ENCODE data around the gene DDIT4. TPM values are rescaled to one million over a fixed set of nuclear protein-coding genes. Genes with fewer than 3 reads are reported as not detected.
"Not testable (repeated sequence)": the region's sequence is repeated elsewhere in the genome, so short reads cannot be mapped to it uniquely, and the experiment has no call there.

The DDIT4 gene
- total RNA-seq, 1 experiment from 2014 or later: 227 TPM

DNA sequence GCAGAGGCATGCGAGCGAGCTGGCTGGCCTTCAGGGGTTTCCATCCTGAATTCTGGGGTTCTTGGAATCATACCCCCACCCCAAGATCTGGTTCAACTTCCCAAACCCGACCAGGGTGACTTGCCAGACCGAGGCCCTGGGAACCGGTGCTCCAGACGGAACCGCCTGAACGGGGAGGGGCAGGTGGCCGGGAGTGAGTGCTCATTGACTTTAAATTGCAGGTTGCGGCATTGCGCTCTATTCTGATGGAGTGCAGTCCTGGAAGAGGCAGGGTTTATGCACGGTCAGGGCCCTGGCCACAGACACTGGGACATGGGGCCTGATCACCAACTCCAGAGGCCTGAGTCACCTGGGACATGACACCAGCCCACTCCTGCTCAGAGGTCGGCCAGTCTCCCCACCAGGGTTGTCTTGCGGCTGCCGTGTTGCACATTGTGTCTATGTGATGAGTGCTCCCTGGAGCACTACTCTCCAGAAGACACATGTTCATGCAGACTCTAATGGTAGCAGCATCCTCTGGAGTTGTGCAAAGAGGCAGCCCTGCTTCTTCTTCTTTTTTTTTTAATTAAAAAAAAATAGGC is 5.8 kb upstream of the DDIT4 start:
- no peak for DNase-seq (ENCODE audit: low spot score)

DNA sequence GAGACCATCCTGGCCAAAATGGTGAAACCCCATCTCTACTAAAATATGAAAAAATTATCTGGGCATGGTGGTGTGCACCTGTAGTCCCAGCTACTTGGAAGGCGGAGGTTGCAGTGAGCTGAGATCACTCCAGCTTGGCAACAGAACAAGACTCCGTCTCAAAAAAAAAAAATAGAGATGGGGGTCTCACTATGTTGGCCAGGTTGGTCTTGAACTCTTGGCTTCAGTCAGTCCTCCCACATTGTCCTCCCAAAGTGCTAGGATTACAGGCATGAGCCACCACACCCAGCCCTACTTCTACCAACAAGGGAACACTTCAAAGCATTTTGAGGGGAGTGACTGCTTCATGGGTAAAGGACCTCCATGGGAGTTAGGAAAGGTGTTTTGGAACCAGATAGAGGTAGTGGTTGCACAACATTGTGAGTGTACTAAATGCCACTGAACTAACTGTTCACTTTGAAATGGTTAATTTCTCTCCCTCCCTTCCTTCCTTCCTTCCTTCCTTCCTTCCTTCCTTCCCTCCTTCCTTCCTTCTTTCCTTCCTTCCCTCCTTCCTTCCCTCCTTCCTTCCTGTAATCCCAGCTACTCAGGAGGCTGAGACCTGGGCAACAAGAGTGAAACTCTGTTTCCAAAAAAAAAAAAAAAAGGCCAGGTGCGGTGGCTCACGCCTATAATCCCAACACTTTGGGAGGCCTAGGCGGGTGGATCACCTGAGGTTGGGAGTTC is 5.1 kb upstream of the DDIT4 start:
- not testable (repeated sequence) for DNase-seq (ENCODE audit: low spot score)

GRCh38 chr10:72270607-72271281 is 3.0 kb upstream of the DDIT4 start:
- no peak for DNase-seq (ENCODE audit: low spot score)

DNA sequence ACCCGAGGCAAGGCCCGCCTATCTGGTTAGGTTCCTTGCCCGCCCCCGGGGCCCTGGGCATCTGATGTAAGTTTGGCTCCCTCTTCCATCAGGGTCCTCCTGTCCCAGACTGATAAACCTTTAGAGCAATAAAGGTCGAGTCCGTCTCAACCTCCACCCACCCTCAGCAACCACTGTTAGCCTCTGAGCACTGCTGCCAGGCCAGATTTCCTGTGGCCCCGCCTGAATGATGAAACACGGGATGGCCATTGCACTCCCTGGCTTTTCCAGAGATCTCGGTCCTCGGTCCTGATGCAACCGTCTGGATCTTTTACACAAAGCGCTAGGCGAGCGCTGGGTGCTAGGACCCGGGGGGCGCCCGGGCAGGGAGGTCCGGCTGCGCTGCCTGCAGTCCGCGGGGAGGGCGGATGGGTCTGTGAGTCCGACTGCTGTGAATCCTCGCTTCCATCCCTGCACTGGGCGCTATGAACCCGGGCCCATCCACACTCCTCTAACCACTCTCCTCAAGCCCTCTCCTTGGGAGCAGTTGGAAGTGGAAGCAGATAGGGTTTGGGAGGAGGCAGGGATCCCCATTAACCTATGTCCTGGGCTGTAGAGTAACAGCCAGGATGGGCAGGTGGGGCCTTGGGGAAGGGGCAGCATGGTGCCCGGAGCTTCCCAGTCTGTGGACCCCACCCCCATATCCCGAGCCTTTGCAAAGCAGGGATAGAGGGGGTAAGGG is 875 bp upstream of the DDIT4 start:
- peak; percentile 93 for DNase-seq (ENCODE audit: low spot score)

DNA sequence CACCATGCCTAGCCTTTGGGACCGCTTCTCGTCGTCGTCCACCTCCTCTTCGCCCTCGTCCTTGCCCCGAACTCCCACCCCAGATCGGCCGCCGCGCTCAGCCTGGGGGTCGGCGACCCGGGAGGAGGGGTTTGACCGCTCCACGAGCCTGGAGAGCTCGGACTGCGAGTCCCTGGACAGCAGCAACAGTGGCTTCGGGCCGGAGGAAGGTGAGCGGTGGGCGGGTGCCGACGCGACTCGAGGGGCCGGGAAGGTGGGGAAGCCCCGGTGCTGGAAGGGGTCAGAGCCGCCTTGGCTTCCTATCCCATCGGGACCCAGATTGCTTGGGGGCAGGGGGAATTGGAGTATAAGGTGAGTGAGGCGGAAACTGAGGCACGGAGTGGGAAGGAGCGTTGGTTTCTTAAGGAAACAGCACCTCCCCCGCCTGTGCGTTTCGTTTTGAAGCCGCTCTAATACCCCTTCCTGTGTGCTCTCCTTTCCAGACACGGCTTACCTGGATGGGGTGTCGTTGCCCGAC is 547 bp downstream of the DDIT4 start:
- DNase-seq (ENCODE audit: low spot score): no peak

- peak; percentile 62 for DNase-seq (ENCODE audit: low spot score)
These were observed 1.1 kb downstream of the DDIT4 start for GRCh38 chr10:72274730-72275350.

DNA sequence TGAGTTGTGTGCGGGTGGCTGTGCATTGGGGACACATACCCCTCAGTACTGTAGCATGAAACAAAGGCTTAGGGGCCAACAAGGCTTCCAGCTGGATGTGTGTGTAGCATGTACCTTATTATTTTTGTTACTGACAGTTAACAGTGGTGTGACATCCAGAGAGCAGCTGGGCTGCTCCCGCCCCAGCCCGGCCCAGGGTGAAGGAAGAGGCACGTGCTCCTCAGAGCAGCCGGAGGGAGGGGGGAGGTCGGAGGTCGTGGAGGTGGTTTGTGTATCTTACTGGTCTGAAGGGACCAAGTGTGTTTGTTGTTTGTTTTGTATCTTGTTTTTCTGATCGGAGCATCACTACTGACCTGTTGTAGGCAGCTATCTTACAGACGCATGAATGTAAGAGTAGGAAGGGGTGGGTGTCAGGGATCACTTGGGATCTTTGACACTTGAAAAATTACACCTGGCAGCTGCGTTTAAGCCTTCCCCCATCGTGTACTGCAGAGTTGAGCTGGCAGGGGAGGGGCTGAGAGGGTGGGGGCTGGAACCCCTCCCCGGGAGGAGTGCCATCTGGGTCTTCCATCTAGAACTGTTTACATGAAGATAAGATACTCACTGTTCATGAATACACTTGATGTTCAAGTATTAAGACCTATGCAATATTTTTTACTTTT is 1.8 kb downstream of the DDIT4 start:
- DNase-seq (ENCODE audit: low spot score): no peak

- DNase-seq (ENCODE audit: low spot score): peak; percentile 36
These were observed 2.3 kb downstream of the DDIT4 start for GRCh38 chr10:72276013-72276387.

- peak; percentile 75 for DNase-seq (ENCODE audit: low spot score)
These were observed 3.0 kb downstream of the DDIT4 start for GRCh38 chr10:72276421-72277339.

DNA sequence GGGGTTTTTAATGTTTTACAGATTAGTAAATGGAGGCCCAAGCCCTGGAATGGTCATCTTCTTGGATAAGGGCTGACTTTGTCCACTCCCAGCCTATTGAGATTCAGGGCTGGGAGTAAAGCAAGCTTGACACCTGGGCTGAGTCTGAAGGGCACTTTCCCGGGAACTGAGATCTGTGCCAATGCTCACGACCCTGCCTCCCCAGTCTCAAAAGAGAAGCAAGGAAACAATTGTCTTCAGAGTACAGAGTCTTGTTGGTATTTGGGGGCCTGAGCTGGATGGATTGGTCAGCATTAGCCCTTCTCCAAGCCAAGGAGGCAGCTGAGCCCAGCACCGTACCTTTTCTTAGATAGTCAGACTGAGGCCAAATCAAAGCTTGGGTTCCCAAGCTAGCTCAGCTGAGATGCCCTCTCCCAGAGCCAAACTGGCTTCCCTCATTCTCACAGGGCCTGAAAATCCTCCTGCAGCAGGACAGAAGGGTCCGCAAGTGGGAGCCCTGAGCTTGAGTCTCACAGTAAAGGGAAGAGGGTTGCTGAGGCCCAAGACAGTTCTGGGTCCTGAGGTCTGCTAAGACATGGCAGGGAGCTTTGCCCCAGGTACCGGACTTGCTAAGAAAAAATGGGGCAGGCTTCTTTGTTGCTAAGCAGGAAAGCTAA is 3.7 kb downstream of the DDIT4 start:
- DNase-seq (ENCODE audit: low spot score): peak; percentile 32

DNA sequence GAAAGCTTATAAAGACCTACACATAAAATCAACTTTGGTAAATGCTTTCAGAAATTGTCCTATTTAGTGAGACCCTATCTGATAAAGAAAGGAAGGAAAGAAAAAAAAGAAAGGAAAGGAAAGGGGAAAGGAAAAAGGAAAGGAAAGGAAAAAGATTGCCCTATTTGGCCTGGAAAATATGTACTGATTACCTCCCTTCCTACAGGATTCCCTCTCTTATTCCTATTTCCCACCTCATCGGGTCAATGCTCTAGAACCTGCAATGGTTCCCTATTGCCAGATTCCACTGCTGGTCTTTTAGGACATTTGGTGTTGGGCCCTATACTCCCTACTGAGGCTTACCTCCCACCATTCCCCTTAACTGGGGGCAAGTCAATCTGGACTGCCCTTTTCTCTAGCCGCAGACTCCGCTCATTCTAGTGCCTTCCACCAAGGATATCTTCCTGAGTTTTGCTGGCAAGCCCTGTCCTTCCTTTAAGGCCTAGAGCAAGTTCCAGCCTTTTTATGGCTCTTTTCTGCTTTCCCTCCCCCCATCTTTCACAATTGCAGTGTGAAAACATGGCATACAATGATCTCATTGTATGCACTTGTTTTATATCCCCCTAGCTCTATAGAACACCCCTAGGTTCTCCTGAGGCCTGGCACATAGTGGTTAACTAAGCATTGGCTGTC is 4.4 kb downstream of the DDIT4 start:
- no peak for DNase-seq (ENCODE audit: low spot score)

GRCh38 chr10:72278668-72279393 is 5.1 kb downstream of the DDIT4 start:
- DNase-seq (ENCODE audit: low spot score): no peak

DNA sequence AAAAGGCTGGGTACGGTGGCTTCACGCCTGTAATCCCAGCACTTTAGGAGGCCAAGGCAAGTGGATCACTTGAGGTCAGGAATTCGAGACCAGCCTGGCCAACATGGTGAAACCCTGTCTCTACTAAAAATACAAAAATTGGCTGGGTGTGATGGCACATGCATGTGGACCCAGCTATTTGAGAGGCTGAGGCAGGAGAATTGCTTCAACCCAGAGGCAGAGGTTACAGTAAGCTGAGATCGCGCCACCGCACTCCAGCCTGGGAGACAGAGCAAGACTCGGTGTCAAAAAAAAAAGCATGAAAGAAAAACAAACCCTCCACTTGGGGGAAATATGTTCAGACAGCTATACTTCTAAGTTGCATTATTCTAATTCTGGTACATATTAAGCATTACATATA is 5.9 kb downstream of the DDIT4 start:
- DNase-seq (ENCODE audit: low spot score): not testable (repeated sequence)

GRCh38 chr10:72283131-72283530 is 9.4 kb downstream of the DDIT4 start:
- no peak for DNase-seq (ENCODE audit: low spot score)

DNA sequence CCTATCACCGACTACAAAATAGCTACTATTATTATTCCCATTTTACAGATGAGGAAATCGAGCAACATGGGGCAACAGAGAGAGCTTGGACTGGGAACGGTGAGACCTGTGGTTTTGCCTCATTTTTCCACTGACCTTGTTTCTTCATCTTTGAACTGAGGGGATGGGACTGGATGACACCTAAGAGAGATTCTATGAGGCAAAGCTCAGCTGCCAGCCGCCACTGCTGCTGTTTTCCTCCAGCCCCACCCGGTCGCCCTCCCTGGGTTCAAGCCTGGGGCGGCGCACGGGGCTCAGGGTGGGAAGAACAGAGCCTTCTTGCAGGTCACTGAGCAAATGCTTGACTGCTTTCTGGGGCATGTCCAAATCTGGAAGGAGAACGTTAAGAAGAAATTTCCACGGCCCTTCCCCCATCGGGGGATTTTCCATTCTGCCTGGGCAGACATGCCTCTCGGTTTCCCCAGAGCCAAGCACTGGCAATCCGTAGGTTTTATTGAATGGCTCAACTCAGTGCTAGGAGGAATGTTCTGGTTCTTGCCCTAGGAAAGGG is 12.3 kb downstream of the DDIT4 start:
- no peak for DNase-seq (ENCODE audit: low spot score)

DNA sequence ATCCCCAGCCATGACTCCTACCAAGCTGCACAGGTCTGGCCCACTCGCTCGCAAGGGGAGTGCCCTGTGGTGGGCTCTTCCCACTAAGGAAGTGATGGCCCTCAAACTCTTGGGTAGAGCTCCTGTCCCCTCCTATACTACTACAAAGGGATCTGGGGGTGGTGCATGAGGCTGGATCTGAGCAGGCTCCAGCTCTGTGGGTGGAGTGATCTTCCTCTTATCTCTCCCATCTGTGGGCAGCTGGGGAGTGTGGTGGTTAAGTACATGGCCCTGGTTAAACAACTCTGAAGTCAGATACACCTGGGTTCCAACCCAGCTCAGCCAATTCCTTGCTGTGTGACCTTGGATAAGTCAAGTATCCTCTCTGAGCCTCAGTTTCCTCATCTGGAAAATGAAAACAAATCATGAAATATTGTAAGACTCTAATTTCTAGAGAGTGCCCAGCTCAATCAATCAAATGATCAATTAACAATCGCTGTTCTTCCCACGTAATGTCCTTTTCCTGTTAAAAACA is 17.4 kb downstream of the DDIT4 start:
- DNase-seq (ENCODE audit: low spot score): no peak

DNA sequence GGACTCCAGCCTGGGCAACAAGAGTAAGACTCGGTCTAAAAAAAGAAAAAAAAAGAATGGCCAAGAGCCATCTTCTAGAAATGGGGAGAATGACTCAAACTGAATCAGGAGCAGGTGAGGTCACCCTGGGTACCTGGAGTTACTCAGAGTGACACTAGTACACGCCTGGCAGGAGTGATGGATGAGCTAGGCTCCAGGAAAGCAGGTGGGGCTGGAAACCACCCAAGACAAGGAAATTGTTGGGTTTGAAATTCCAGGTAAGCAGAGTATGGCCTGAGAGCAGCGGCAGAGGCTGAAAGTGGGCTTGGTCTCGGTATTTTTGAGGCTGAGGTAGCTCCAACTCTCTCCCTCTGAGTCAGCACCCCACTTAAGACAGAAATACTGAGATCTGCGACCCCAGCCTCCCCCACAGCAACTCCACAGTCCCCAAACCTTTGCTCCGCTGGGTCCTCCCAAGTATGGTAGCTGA is 18.5 kb downstream of the DDIT4 start:
- DNase-seq (ENCODE audit: low spot score): peak; percentile 3
